ENCODE measurements around the gene OR52N1.

The OR52N1 gene

GRCh38 chr11:5791165-5791564 lies at the start of gene OR52N1:
Gene OR52N1 (minus strand): TSS chr11:5791265. CDS start chr11:5788816, 2,449 bp downstream.
- no peak for DNase-seq

DNA sequence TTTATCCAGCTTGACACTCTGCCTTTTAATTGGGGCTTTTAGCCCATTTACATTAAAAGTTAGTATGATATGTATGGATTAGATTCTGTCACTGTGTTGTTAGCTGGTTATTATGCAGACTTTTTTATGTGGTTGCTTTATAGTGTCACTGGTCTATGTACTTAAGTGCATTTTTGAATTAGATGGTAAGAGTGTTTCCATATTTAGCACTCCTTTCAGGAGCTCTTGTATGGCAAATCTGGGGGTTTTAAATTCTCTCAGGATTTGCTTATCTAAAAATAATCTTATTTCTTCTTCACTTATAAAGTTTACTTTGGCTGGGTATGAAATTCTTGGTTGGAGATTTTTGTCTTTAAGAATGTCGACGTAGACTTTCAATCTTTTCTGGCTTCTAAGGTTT lies 46.6 kb upstream of the OR52N1 start:
- no peak for DNase-seq

DNA sequence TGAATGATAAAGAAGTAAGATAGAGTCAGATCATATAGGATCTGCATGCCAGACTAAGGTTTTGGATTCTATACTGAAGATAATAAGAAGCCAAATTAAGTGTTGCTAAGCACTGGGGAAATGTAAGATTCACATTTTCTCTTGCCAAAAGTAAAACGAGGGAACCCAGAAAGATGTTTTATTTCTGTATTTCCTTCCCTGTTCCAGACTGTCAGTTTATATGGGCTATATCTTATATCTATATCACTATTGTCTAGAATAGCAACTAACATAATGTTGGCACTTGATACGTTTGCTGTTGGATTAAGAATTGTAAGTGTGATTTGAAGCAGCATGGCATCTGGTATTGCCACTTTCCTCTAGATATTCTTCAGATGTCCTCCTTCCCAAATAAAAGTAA lies 42.4 kb upstream of the OR52N1 start:
- DNase-seq: no peak

GRCh38 chr11:5831196-5831829 lies 40.2 kb upstream of the OR52N1 start:
- DNase-seq: no peak

GRCh38 chr11:5818245-5818886 lies 27.3 kb upstream of the OR52N1 start:
- DNase-seq: no peak

DNA sequence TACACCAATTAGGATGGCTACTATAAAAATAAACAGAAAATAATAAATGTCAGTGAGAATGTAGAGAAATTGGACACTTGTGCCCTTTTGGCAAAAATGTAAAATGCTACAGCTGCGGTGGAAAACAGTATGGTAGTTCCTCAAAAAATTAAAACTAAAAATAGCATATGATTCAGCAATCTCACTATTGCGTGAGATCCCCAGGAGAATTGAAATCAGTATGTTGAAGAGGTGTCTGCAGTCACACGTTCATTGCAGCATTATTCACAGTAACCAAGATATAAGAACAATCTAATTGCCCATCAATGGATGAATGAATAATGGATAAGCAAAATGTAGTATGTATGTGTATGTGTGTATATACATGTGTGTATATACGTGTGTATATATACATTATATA lies 24.5 kb upstream of the OR52N1 start:
- no peak for DNase-seq

- no peak for DNase-seq
Measured at GRCh38 chr11:5809905-5810795, 19.1 kb upstream of the OR52N1 start.

GRCh38 chr11:5809122-5809519 lies 18.1 kb upstream of the OR52N1 start:
- no peak for DNase-seq

DNA sequence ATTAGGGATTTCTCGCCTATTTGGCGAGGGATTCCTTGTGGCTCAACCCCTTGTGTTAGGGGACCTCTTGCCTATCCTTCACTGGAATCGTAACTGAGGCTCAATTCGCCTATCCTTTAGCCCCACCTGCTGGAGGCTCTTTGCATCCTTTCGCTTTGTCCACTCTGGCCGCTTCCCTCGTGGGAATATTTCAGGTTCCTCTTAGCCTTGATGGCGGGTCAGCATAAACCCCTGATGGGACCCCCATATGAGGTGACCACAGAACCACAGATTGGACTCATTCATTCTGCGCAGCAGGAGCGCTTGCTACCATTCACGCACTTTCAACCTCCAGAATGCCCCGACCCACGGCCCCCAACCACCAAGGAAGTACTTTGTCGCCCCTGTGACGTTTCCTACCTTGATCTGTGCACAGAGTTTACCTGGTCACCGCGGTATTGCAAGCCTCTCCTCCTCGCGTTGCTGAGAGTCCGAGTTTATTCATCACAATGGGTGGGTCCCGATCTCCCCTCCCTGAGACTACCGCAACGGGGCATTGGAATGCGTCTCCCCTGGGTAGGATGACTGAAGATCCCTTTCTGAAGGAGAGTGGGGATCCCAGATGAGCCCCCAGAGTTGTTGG lies 17.5 kb upstream of the OR52N1 start, which contains the start of gene OR52N2:
TSS of gene OR52N2 (plus strand) at position 425 of the 622 bp plus-strand sequence. CDS start 11,412 bp downstream, outside the sequence.
- DNase-seq: peak in 47 of 56 donors; percentile 1 to 76 (median 23)

GRCh38 chr11:5807580-5807979 lies 16.5 kb upstream of the OR52N1 start:
- DNase-seq: no peak

DNA sequence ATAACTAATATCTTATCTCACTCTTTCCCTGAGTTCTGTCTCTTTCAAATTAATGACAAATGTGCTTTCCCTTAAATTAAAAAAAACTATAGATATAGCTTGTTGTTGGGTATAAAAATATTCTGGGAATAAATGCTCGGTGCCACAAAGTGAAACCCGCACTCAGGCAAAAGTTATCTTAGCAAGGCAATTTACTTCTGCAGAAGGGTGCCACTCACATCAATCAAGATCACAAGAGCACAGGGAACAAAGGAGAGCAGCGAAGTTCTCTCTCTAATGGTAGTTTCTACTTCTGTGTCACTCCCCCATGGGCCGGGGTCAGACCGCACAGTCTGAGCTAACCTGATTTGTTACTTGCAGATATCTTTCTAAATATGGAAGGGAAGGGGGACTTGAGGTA lies 12.9 kb upstream of the OR52N1 start:
- no peak for DNase-seq

- DNase-seq: no peak
Measured at GRCh38 chr11:5796541-5796940, 5.5 kb upstream of the OR52N1 start.

DNA sequence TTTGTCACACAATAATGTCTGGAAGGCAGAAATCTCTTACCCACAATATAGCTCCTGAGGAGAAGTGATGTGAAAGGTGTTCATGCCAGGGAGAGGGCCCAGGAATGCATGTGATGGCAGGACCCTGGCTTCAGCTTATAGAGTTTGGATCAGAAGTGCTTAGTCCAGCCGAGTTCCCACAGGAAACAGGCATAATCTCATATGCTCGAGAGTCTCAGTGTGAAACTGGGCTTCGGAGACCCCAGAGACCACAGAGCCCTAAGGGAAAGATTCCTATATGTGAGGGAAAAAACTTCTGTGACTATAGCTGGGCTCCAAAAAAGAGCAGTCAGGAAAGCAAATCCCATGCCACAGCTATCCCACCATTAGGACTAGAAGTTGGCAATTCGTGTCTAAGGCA lies 7.8 kb downstream of the OR52N1 start, which contains the start of gene OR52N5:
TSS of gene OR52N5 (minus strand) at position 101 of the 400 bp plus-strand sequence. CDS start 4,721 bp downstream, outside the sequence.
- no peak for DNase-seq

GRCh38 chr11:5767056-5767455 lies 24.0 kb downstream of the OR52N1 start:
- DNase-seq: no peak

GRCh38 chr11:5753943-5754342 lies 37.1 kb downstream of the OR52N1 start, which contains the start of gene OR52N4:
Gene OR52N4 (plus strand): TSS chr11:5754243. CDS start chr11:5754741, 498 bp downstream.
- DNase-seq: no peak

DNA sequence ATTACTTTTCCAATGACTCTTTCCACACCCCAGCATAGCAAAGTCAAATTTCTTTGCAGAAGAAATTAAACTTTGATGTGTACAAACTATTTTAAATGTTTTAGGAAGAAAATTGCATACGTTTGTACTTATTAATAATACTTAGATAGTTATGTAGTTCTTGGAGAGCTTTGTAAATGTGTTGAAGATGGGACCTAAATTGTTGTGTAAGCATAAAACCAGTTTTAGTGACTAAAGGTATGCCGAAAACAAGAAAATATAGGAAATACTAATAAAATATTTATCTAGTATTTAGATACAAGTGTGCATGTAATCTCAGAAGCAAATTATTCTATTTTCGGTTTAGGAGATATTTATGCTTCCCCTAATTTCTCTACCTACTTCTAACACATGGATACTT lies 41.2 kb downstream of the OR52N1 start:
- DNase-seq: no peak

DNA sequence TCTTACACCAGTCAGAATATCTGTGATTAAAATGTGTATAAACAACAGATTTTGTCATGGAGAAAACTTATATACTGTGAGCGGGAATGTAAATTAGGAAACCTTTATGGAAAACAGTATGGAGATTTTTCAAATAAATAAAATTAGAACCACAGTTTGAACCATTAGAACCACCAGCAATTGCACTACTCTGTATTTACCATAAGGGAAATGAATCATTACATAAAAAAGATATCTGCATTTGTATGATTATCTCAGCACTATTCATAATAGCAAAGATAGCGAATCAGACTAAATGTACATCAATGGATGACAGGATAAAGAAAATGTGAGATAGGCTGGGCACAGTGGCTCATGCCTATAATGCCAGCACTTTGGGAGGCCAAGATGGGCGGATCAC lies 44.5 kb downstream of the OR52N1 start:
- DNase-seq: no peak

- DNase-seq: no peak
Measured at GRCh38 chr11:5738431-5738830, 52.6 kb downstream of the OR52N1 start.

DNA sequence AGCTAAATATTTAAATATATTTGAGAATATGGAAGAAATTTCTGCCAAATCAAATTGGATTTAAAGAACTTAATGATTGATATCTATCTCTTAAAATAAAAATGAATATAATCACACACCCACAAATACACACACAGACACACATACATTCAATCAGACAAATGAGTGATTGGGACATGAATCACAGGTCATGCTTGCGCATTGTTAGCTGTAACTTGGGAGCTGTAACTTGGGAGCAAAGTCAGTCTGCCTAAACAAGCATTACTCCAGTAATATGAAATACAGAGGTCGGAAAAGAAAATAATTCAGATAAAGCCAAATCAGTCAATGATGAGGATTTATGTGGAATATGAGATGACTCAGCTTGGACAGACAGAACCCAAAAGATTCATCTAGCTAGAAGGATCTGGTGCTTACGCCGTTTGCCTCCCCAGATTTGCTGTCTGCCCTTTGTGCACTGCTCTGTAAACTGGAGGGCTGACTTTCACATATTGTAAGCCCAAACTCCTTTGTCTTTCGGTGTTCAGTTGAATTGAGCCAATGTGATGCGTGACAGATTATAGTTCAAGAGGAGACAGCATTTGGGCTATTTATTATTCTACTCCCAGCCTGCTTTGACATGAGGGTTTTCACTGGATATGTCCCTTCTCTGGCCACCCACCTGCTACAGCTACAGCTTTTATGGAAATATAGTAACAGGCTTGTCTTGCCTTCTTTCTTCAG lies 53.2 kb downstream of the OR52N1 start:
- no peak for DNase-seq

DNA sequence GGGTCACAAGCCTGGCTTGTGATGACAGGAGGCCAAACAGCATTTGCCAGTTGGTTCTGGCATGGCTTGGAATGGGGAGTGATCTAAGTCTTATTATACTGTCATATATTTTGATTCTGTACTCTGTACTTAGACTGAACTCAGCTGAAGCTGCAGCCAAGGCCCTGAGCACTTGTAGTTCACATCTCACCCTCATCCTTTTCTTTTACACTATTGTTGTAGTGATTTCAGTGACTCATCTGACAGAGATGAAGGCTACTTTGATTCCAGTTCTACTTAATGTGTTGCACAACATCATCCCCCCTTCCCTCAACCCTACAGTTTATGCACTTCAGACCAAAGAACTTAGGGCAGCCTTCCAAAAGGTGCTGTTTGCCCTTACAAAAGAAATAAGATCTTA lies 54.0 kb downstream of the OR52N1 start:
- DNase-seq: no peak

Data from nucleus accumbens (tissue), 56 donors.